Ovary (tissue), 3 donors: Measurements from ENCODE around the gene SDHD.

Experiments used
- POLR2A ChIP-seq: fragments of 450-650 bp; IDR thresholded peaks from one replicate; pipeline ENCODE4 v1.6.1; 2017; ENCODE audit warnings: antibody characterized with exemption, mild to moderate bottlenecking, moderate library complexity
- TF ChIP-seq, protein P1 (sequence below), 3 donors: fragments of 450-650 bp in 2 of 3; fragments of 200-600 bp in 1 of 3; IDR thresholded peaks; one replicate each; pipeline versions ENCODE4 v1.5.1 to v1.8.0; 2016 to 2022; ENCODE audit warnings: antibody characterized with exemption in 3 of 3, mild to moderate bottlenecking in 1 of 3
- donor health status: DM: no; HTN: no; CAD: no.

- TF ChIP-seq POLR2A: no peak
- TF ChIP-seq, protein P1, sequence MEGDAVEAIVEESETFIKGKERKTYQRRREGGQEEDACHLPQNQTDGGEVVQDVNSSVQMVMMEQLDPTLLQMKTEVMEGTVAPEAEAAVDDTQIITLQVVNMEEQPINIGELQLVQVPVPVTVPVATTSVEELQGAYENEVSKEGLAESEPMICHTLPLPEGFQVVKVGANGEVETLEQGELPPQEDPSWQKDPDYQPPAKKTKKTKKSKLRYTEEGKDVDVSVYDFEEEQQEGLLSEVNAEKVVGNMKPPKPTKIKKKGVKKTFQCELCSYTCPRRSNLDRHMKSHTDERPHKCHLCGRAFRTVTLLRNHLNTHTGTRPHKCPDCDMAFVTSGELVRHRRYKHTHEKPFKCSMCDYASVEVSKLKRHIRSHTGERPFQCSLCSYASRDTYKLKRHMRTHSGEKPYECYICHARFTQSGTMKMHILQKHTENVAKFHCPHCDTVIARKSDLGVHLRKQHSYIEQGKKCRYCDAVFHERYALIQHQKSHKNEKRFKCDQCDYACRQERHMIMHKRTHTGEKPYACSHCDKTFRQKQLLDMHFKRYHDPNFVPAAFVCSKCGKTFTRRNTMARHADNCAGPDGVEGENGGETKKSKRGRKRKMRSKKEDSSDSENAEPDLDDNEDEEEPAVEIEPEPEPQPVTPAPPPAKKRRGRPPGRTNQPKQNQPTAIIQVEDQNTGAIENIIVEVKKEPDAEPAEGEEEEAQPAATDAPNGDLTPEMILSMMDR (IDR thresholded peaks at IDR 0.05): no peak
These were observed 36.0 kb upstream of the SDHD start for GRCh38 chr11:112050721-112051120.
